Suprapubic skin (tissue), 2 donors: ENCODE data around the gene LRRIQ3.

ENCODE experiments used
- EP300 ChIP-seq: sonication (generic); formaldehyde crosslinking; IDR thresholded peaks from one replicate; pipeline ENCODE4 v1.6.1; 2017; ENCODE audit warnings: antibody characterized with exemption
- POLR2A ChIP-seq, 2 donors: fragments of 450-650 bp; IDR thresholded peaks; one replicate each; pipeline ENCODE4 v1.6.1; 2017; ENCODE audit warnings: antibody characterized with exemption in 2 of 2, mild to moderate bottlenecking in 2 of 2, moderate library complexity in 2 of 2

DNA sequence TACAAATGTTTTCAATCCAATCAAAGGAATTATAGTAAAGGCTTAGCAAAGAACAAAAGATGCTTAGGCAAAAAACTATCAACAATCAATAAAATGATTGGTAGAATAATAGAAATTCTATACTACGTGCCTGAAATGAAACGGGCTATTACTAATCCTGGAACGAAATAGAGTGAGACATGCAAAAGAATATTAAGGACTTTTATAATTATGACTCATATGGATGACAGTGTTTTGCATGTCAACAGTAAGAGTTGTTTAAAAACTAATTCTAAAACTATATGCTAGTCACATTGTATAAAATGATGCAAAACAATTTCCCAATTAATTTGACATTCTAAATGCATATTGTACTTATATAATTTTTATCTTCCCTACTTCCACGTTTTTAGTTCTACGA lies 35.6 kb downstream of the LRRIQ3 start:
- TF ChIP-seq EP300 (no peak), POLR2A (IDR thresholded peaks at IDR 0.05) (no peak)
